NB4 (cell line): ENCODE data around the gene CD69.

ENCODE experiments used
- POLR2A ChIP-seq: IDR thresholded peaks from 2 replicates; pipeline ENCODE4 v1.6.1; 2011; ENCODE audit warnings: mild to moderate bottlenecking; ENCODE audit not compliant: insufficient read length; ENCODE audit errors: extremely low read depth
- TF ChIP-seq, protein P1 (sequence below): IDR thresholded peaks from one replicate; pipeline ENCODE4 v1.5.1; 2012; ENCODE audit warnings: low read depth, low read length

DNA sequence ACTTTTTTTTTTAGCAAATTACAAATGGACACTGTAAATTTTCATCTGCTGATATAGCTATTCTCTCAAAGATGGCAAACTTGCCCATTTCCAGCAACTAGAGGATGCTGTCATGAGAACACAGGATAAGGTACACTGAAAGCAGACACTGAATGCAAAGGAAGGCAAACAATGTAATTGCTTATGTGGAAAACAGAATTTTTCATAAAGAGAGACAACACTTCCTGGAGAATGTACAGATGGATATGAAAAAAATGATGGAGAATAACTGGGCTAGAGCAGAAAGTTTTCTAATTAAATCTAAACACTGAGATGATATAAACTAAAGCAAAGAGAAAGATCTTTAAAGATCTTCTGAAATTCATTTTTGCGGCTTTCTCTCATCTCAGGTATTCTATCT, 581 bp downstream of the CD69 start:
- no peak for TF ChIP-seq POLR2A
- TF ChIP-seq, protein P1, sequence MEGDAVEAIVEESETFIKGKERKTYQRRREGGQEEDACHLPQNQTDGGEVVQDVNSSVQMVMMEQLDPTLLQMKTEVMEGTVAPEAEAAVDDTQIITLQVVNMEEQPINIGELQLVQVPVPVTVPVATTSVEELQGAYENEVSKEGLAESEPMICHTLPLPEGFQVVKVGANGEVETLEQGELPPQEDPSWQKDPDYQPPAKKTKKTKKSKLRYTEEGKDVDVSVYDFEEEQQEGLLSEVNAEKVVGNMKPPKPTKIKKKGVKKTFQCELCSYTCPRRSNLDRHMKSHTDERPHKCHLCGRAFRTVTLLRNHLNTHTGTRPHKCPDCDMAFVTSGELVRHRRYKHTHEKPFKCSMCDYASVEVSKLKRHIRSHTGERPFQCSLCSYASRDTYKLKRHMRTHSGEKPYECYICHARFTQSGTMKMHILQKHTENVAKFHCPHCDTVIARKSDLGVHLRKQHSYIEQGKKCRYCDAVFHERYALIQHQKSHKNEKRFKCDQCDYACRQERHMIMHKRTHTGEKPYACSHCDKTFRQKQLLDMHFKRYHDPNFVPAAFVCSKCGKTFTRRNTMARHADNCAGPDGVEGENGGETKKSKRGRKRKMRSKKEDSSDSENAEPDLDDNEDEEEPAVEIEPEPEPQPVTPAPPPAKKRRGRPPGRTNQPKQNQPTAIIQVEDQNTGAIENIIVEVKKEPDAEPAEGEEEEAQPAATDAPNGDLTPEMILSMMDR = no peak
